Measurements from ENCODE around the gene ATP6V1G2. TPM values are rescaled to one million over a fixed set of nuclear protein-coding genes. Genes with fewer than 3 reads are reported as not detected.

ATP6V1G2 gene
- total RNA-seq, 2 experiments from 2014 or later = 3.8 to 14.1 TPM

GRCh38 chr6:31579546-31580437, 33.4 kb upstream of the ATP6V1G2 start:
- BruUV-seq (replicated peaks) = no TSS peak
- Histone ChIP-seq H2AFZ (ENCODE audit: low read length) (no peak overlapping the region), H3K27ac (ENCODE audit: low read depth, low read length, poor library complexity, severe bottlenecking) (no peak overlapping the region), H3K9me3 (ENCODE audit: low read length) (no peaks in the 10 kb centered on the region), H3K9me2 (ENCODE audit: insufficient read depth, low read length) (no peaks in the 10 kb centered on the region), H3K36me3 (ENCODE audit: insufficient read depth, low read length) (peaks cover 13% of the 10 kb centered on the region; the same call in 1 of the 2 replicates), H3K4me1 (ENCODE audit: insufficient read depth, low read length, poor library complexity, severe bottlenecking) (peaks cover 78% of the 10 kb centered on the region), H3K79me2 (ENCODE audit: insufficient read depth, low read depth, low read length) (peaks cover 15% of the 10 kb centered on the region; the same call in 1 of the 2 replicates), H4K20me1 (ENCODE audit: insufficient read depth, low read length) (no peaks in the 10 kb centered on the region), H3K4me2 (ENCODE audit: low read length) (peak overlapping the region; percentile 88), H3K4me3 (ENCODE audit: low read depth, low read length, poor library complexity, severe bottlenecking) (peak overlapping the region; percentile 87)
- DNase-seq (ENCODE audit: low spot score) = no peak
- ChIA-PET CTCF (ENCODE audit: unreplicated experiment) (interaction anchor here (1.3 to 4.4 kb wide), 2 partner anchors 18 to 31 kb away, joined by 3 to 27 read pairs; no protein-coding TSS in a partner anchor), POLR2A (interaction anchor here (0.8 to 6.0 kb wide), 4 partner anchors 10 to 63 kb away, joined by 3 to 49 read pairs (median 6); no protein-coding TSS in a partner anchor)
- TF ChIP-seq CTCF (conservative IDR thresholded peaks at IDR 0.05; ENCODE audit: low read length) (no peak), EZH2phosphoT487 (IDR thresholded peaks at IDR 0.05; ENCODE audit: borderline replicate concordance, low read depth, low read length) (no peak)
- intact Hi-C loops (cut with micrococcal nuclease; ENCODE audit: unreplicated experiment) = loop anchor here (10.0 kb wide), 1 partner anchor 175 kb away; the partner anchor contains the start of gene MICA

- H3K4me3 ChIP-seq (ENCODE audit: low read depth, low read length, poor library complexity, severe bottlenecking) = no peak overlapping the region
- H2AFZ ChIP-seq (ENCODE audit: low read length) = no peak overlapping the region
- no TSS peak for BruUV-seq (replicated peaks)
- no peaks in the 10 kb centered on the region for H3K9me3 ChIP-seq (ENCODE audit: low read length)
- H3K79me2 ChIP-seq (ENCODE audit: insufficient read depth, low read depth, low read length) = peaks cover 15% of the 10 kb centered on the region; the same call in 1 of the 2 replicates
- DNase-seq (ENCODE audit: low spot score) = no peak
- no peak overlapping the region for H3K27ac ChIP-seq (ENCODE audit: low read depth, low read length, poor library complexity, severe bottlenecking)
- TF ChIP-seq EZH2phosphoT487 (IDR thresholded peaks at IDR 0.05; ENCODE audit: borderline replicate concordance, low read depth, low read length) (no peak), CTCF (conservative IDR thresholded peaks at IDR 0.05; ENCODE audit: low read length) (no peak)
- H3K4me2 ChIP-seq (ENCODE audit: low read length) = no peak overlapping the region
- H3K4me1 ChIP-seq (ENCODE audit: insufficient read depth, low read length, poor library complexity, severe bottlenecking) = peaks cover 79% of the 10 kb centered on the region
- H3K9me2 ChIP-seq (ENCODE audit: insufficient read depth, low read length) = no peaks in the 10 kb centered on the region
- peaks cover 13% of the 10 kb centered on the region; the same call in 1 of the 2 replicates for H3K36me3 ChIP-seq (ENCODE audit: insufficient read depth, low read length)
- CTCF ChIA-PET (ENCODE audit: unreplicated experiment) = no interaction called here
- no peaks in the 10 kb centered on the region for H4K20me1 ChIP-seq (ENCODE audit: insufficient read depth, low read length)
- intact Hi-C loops (cut with micrococcal nuclease; ENCODE audit: unreplicated experiment) = no loop called here
- POLR2A ChIA-PET = interaction anchor here (1.3 kb wide), 1 partner anchor 9 kb away, joined by 3 read pairs; no protein-coding TSS in a partner anchor
These were observed 32.7 kb upstream of the ATP6V1G2 start for GRCh38 chr6:31579119-31579505.

Data from OCI-LY7 (cell line).